C4-2B (cell line): ENCODE data around the gene ASIC2.

ENCODE experiments used
- CTCF ChIP-seq: fragments of 450-650 bp; conservative IDR thresholded peaks from 2 replicates; pipeline ENCODE4 v1.5.1; 2017; ENCODE audit warnings: mild to moderate bottlenecking
- ZFX ChIP-seq: fragments of 450-650 bp; IDR thresholded peaks from 2 replicates; pipeline ENCODE4 v1.6.1; 2017

- peak; percentile 14 for TF ChIP-seq CTCF
- no peak for TF ChIP-seq ZFX
These were observed 37.8 kb upstream of the ASIC2 start for GRCh38 chr17:33330877-33331276.
